Muscle of leg (tissue), 11 donors: ENCODE data around the gene TAS2R60. TPM values are rescaled to one million over a fixed set of nuclear protein-coding genes. Genes with fewer than 3 reads are reported as not detected.
"Not testable (repeated sequence)": the region's sequence is repeated elsewhere in the genome, so short reads cannot be mapped to it uniquely, and the experiment has no call there.

ENCODE experiments used
- DNase-seq: peaks from one replicate; pipeline ENCODE4 v3.0.0; 2013
- H3K27ac ChIP-seq: one replicate; pipeline ENCODE4 v1.5.1; 2013; ENCODE audit warnings: mild to moderate bottlenecking, low read length, control low read depth
- H3K27me3 ChIP-seq: one replicate; pipeline ENCODE4 v1.6.1; 2013; ENCODE audit warnings: low read length; ENCODE audit not compliant: control insufficient read depth, insufficient read depth
- H3K36me3 ChIP-seq: one replicate; pipeline ENCODE4 v1.6.1; 2013; ENCODE audit warnings: low read length; ENCODE audit not compliant: control insufficient read depth, insufficient read depth
- H3K4me1 ChIP-seq: one replicate; pipeline ENCODE4 v1.6.1; 2013; ENCODE audit warnings: low read length; ENCODE audit not compliant: control insufficient read depth, insufficient read depth
- H3K4me3 ChIP-seq: one replicate; pipeline ENCODE4 v1.5.1; 2013; ENCODE audit warnings: low read length, control low read depth
- H3K9me3 ChIP-seq: replicated peaks from 2 replicates; pipeline ENCODE4 v1.6.1; 2013; ENCODE audit warnings: low read depth, low read length; ENCODE audit not compliant: control insufficient read depth
- WGBS: methylation state at CpG from one replicate; pipeline ENCODE4 v1.1.5; 2013; ENCODE audit warnings: missing lambda C conversion rate; ENCODE audit not compliant: insufficient coverage; 5-methylcytosine and 5-hydroxymethylcytosine counted together
- polyA plus RNA-seq, 8 donors: library from polyadenylated mRNA; unstranded; fragments of 120-200 nt; gene quantifications; one replicate each; pipeline versions ENCODE4 v1.2.1 to v1.2.3, GENCODE V29; 2013; ENCODE audit warnings: inconsistent platforms in 1 of 8, low replicate concordance in 1 of 8; ENCODE audit not compliant: insufficient read length in 8 of 8, insufficient read depth in 1 of 8
- total RNA-seq: library from RNA; stranded (reverse); fragments of 120-200 nt; gene quantifications from one replicate; pipeline ENCODE4 v1.2.4, GENCODE V29; 2013

The TAS2R60 gene
- total and polyA plus RNA-seq, 9 donors, result not detected

DNA sequence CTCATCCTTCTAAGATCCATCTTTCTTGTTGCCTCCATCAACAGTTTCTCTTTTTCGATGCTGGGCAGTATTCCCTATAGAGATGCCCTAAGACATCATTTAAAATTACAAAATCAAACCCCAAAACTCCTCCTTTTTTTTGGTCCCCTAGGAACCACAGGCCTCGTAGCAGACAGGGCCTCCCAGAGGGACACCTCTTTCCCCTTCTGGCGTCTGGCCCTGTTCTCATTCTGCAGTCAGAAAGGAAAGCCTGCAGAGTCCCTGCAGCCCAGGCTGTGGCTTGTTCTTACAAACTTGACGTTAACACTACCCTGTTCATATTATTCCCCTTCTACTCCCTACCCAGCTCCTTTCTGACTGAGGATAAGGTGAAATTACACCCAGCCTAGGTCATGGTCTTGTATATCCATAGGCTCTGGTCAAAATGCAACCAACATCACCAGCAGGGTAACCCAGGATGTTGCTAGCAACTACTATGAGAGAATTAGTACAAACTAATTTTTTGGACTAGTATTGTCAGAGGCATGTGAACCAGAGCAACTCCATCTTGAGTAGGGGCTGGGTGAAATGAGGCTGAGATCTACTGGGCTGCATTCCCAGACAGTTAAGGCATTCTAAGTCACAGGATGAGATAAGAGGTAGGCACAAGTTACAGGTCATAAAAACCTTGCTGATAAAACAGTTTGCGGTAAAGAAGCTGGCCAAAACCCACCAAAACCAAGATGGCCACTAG is 31.1 kb upstream of the TAS2R60 start:
- DNase-seq, result no peak
- H3K27ac ChIP-seq, result no peak overlapping the region
- no peak overlapping the region for H3K4me3 ChIP-seq
- WGBS, result 54% methylated on average over 4 of the region's 5 CpGs
- no peaks in the 10 kb centered on the region for H3K27me3 ChIP-seq
- H3K4me1 ChIP-seq, result peaks cover 30% of the 10 kb centered on the region
- H3K36me3 ChIP-seq, result no peaks in the 10 kb centered on the region
- H3K9me3 ChIP-seq, result no peaks in the 10 kb centered on the region

DNA sequence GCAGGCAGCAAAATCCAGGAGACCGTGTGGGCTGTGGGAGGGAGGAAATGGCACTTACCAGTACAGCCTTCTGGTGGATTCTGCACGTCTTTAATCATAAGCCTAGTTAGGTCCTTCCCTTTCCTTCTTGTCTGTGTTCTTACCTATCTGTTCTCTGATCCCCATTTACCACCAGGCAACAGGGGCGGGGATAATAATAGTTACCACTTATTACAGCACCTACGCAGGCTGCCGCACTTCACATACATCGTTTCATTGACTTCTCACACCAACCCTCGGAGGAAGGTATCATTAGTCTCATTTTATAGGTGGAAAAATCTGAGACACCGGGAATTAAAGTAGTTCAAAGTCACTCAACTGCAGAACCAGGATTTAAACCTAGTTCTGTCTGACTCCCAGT is 30.1 kb upstream of the TAS2R60 start:
- Histone ChIP-seq H3K27ac (no peak overlapping the region), H3K36me3 (no peaks in the 10 kb centered on the region), H3K4me3 (no peak overlapping the region), H3K4me1 (peaks cover 22% of the 10 kb centered on the region), H3K27me3 (no peaks in the 10 kb centered on the region), H3K9me3 (no peaks in the 10 kb centered on the region)
- DNase-seq, result no peak
- WGBS, result 89% methylated on average over 3 of the region's 8 CpGs

DNA sequence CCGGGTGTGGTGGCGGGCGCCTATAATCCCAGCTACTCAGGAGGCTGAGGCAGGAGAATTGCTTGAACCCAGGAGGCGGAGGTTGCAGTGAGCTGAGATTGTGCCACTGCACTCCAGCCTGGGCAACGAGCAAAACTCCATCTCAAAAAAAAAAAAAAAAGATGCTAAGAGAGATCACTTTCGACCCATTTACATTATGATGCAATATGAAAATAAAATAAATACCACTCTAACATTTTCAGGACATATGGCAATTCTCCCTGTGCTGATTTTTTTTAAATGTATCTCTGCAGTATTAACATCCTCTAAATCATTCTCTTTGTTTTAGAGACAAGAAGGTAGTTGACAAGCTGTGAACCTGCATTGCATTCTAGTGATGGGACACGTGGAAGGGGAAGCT is 28.0 kb upstream of the TAS2R60 start:
- WGBS, result 79% methylated on average over 2 of the region's 7 CpGs
- H3K27me3 ChIP-seq, H3K4me3 ChIP-seq, H3K27ac ChIP-seq, H3K9me3 ChIP-seq, H3K36me3 ChIP-seq, DNase-seq: not testable (repeated sequence)
- H3K4me1 ChIP-seq, result peaks cover 16% of the 10 kb centered on the region

DNA sequence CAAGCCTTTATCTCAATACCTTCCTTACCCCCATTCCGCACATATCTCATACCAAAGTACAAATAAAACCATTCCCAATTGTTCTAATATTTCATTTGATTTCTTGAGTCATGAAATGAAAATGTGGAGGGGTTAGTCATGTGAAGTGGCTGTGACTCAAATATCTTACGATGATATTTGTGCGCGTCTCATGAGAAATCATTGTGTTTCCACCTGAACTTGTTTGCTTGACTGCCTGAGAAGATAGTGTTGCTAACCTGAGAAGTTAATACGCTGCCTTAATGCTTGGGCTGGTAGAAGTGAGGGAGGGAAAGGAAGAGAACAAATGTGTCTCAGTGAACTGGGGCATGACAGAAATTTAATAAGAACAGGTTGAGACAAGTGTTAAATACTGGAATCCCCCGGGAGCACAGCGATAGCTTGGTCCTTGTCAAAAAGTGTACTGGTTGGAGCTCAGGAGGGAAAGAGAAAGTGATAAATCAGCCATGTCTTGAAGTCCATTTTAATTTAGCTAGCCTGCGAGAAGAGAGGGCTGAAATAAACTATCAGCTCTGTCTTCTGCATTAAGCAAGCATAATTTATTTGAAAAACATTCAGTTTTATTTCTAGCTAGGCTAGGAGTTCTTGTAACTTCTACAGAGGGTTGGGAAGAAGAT is 27.4 kb upstream of the TAS2R60 start:
- no peak for DNase-seq
- no peaks in the 10 kb centered on the region for H3K36me3 ChIP-seq
- peaks cover 2% of the 10 kb centered on the region for H3K9me3 ChIP-seq
- no peak overlapping the region for H3K4me3 ChIP-seq
- peaks cover 12% of the 10 kb centered on the region for H3K4me1 ChIP-seq
- 81% methylated on average over 6 of the region's 8 CpGs for WGBS
- H3K27me3 ChIP-seq, result no peaks in the 10 kb centered on the region
- no peak overlapping the region for H3K27ac ChIP-seq

DNA sequence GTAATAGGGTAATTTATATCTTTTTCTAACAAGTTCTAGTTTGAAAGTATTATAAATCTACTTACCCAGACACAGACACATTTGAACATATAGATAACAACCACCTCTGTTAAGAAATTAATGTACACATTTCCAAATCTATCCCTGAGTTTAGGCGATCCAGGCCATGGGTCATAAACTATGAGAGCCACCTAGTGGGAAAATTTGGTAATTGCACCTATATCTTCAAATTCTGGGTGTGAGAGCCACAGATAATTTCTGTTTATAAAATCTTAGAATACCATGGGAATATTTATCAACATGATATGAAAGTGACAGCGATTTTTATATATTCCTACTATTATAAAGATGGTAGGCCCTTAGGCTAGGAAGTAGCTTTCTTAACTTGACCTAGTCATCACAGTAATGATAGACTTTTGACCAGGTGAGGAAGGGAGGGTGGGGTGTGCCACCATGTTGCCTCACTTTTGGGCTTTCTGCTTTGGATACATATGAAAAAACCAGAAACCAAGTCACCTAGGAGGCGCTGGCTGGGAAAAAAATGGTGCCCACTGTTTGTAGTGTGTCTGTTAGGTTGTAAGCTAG is 26.6 kb upstream of the TAS2R60 start:
- no CpG with 5 or more reads among the region's 3 CpGs for WGBS
- no peaks in the 10 kb centered on the region for H3K36me3 ChIP-seq
- H3K9me3 ChIP-seq, result peaks cover 2% of the 10 kb centered on the region
- peak; percentile 77 for DNase-seq
- H3K4me3 ChIP-seq, result no peak overlapping the region
- H3K27ac ChIP-seq, result no peak overlapping the region
- no peaks in the 10 kb centered on the region for H3K27me3 ChIP-seq
- H3K4me1 ChIP-seq, result peaks cover 7% of the 10 kb centered on the region

DNA sequence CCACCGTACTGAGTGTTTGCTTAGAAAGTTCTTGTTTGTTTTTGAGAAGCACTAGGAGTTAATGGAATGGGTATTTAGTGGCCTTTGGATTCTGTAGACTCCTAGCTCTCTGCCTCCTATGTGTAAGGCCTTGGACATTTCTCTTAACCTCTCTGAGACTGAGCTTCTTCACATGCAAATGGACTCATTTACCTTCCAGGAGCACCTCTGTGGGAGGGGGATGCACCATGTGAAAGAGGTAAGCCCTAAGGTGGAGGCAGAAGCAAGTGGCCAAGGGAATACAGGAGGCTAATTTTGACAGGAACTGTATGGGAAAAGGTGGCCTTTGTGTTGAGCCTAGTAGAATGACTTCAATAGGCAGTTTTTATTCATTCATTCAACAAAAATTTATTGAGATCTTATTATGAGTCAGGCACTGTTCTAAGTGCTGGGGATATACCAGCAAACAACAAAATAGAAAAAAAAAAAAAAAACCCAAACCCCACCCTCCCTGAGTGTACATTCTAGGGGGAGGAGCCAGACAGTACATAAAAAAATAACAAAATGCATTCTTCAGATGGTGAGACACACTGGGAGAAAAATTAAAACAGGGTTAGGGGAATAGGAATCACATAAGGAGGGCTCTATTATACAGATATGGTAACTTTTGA is 25.4 kb upstream of the TAS2R60 start:
- Histone ChIP-seq H3K4me1 (peaks cover 12% of the 10 kb centered on the region), H3K27me3 (no peaks in the 10 kb centered on the region), H3K9me3 (peaks cover 2% of the 10 kb centered on the region), H3K4me3 (no peak overlapping the region), H3K36me3 (no peaks in the 10 kb centered on the region), H3K27ac (no peak overlapping the region)
- DNase-seq, result no peak
- no CpG with 5 or more reads among the region's 1 CpG for WGBS

DNA sequence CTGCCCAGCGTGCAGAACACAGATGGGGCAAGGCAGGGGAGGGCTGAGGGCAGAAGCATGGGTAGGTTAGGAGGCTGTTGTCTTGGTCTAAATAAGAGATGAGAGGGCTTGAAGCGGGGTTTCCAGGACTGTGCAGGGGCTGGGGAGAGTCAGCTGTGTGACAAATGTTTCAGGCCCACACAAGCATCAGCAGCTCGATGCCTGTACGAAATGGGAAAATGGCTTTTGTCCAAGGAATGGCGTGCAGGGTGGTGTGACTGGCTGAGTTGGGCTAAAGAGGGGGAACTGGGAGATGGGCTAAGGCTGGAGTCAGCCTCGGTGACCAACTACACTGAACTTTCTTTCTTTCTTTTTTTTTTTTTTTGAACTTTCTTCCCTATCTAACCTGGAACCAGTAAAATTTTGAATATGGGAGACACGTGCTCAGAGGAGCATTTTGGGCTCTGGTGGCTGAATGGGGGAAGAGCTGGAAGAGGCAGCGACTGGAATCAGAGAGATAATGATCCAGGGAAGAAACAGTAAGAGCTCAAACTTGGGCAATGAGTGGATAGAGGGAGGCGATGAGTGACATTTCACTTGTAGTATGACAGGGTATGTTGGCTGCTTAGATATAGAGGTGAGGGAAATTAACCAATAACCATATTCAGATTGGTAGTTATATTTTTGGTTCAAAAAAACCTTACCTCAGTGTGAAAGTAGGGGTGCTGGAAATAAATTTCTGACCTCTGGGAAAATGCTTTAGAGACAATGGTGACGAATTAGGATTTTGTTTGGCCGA is 24.4 kb upstream of the TAS2R60 start:
- WGBS, result 77% methylated on average over 7 of the region's 11 CpGs
- Histone ChIP-seq H3K4me3 (no peak overlapping the region), H3K4me1 (peaks cover 12% of the 10 kb centered on the region), H3K27me3 (no peaks in the 10 kb centered on the region), H3K9me3 (peaks cover 2% of the 10 kb centered on the region), H3K36me3 (no peaks in the 10 kb centered on the region), H3K27ac (no peak overlapping the region)
- DNase-seq, result no peak

DNA sequence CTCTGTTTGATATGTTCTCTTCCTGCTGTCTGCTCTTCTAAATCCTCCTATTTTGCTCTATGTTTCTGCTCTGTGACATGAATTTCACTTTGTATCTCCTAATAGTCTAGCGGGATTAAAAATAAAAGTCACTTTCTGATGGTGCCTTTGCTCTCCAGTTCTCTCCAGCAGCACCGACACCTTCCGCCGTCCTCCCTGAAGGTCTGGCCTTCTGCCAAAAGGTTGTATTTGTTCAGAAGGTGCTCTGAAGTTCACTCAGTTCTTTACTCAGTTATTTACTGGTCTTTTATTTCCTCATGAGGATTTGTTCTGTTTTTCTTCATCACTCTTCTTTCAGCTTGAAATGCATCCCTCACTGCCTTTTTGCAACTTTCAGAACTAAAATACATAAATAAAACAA is 23.4 kb upstream of the TAS2R60 start:
- DNase-seq, result no peak
- Histone ChIP-seq H3K27ac (no peak overlapping the region), H3K27me3 (no peaks in the 10 kb centered on the region), H3K4me3 (no peak overlapping the region), H3K36me3 (no peaks in the 10 kb centered on the region), H3K9me3 (peaks cover 2% of the 10 kb centered on the region), H3K4me1 (peaks cover 12% of the 10 kb centered on the region)
- 83% methylated on average over 1 of the region's 4 CpGs for WGBS

DNA sequence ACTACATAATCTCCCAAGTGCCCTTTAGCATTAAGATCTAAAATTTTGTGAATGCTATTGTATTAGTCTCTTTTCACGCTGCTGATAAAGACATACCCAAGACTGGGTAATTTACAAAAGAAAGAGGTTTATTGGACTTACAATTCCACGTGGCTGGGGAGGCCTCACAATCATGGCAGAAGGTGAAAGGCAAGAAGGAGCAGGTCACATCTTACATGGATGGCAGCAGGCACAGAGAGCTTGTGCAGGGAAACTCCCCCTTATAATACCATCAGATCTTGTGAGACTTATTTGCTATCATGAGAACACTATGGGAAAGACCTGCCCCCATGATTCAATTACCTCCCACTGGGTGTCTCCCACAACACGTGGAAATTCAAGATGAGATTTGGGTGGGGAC is 22.6 kb upstream of the TAS2R60 start:
- not testable (repeated sequence) for H3K27ac ChIP-seq, H3K27me3 ChIP-seq, DNase-seq, H3K4me3 ChIP-seq, H3K9me3 ChIP-seq, H3K36me3 ChIP-seq
- no CpG with 5 or more reads among the region's 3 CpGs for whole genome bisulfite sequencing
- H3K4me1 ChIP-seq, result peaks cover 12% of the 10 kb centered on the region
